ENCODE results near the gene PDSS2.

GRCh38 chr6:107290491-107290890 lies 168.9 kb downstream of the PDSS2 start:
- TF ChIP-seq REST (IDR thresholded peaks at IDR 0.05; ENCODE audit: insufficient read depth in 1 of 2, low read depth in 2 of 2, low read length in 2 of 2) (no peak), POLR2AphosphoS5 (IDR thresholded peaks at IDR 0.05; ENCODE audit: low read depth, low read length) (no peak)

Measured in PFSK-1 (cell line).